Adrenal gland (tissue), 12 donors: ENCODE data around the gene ADAMTS17. TPM values are rescaled to one million over a fixed set of nuclear protein-coding genes. Genes with fewer than 3 reads are reported as not detected.

Experiments
- DNase-seq, 7 donors: peaks; one replicate each; pipeline ENCODE4 v3.0.0-alpha.2; 2019 to 2020
- H3K27ac ChIP-seq, 5 donors: fragments of 200-600 bp; sonication (generic) in 4 of 5; 1 replicate in 3 of 5; 2 replicates in 2 of 5; pipeline versions ENCODE4 v1.5.1 to v1.8.0; 2016 to 2020; ENCODE audit warnings: mild to moderate bottlenecking in 1 of 5
- H3K27me3 ChIP-seq: fragments of 200-600 bp; 2 replicates; pipeline ENCODE4 v1.8.0; 2021
- H3K36me3 ChIP-seq, 2 donors: fragments of 200-600 bp; replicated peaks in 1 of 2; 1 replicate in 1 of 2; 2 replicates in 1 of 2; pipeline versions ENCODE4 v1.5.1 to v1.8.0; 2018 to 2022
- H3K4me1 ChIP-seq, 2 donors: fragments of 200-600 bp; replicated peaks in 1 of 2; 1 replicate in 1 of 2; 2 replicates in 1 of 2; pipeline versions ENCODE4 v1.5.1 to v1.8.0; 2018 to 2021
- H3K4me3 ChIP-seq, 4 donors: fragments of 200-600 bp; sonication (generic) in 3 of 4; one replicate each; pipeline ENCODE4 v1.5.1; 2016 to 2018
- H3K9me3 ChIP-seq, 3 donors: fragments of 200-600 bp; sonication (generic) in 1 of 3; replicated peaks in 1 of 3; 1 replicate in 2 of 3; 2 replicates in 1 of 3; pipeline versions ENCODE4 v1.5.1 to v1.8.0; 2016 to 2021
- POLR2A ChIP-seq, 2 donors: fragments of 450-650 bp; IDR thresholded peaks; one replicate each; pipeline ENCODE4 v1.6.1; 2017; ENCODE audit warnings: antibody characterized with exemption in 2 of 2, mild to moderate bottlenecking in 2 of 2, moderate library complexity in 1 of 2
- WGBS, 4 donors: extraction: QIAGEN DNeasy Blood & Tissue Kit in 2 of 4; methylation state at CpG; one replicate each; pipeline versions ENCODE4 v1.1.5 to v1.1.7; 2013 to 2017; 5-methylcytosine and 5-hydroxymethylcytosine counted together
- intact Hi-C, 2 donors: fragments of 100-400 bp; cut with DNase I; formaldehyde crosslinking; loops; one replicate each; pipeline versions ENCODE4 v1.14.1 to v1.15.0; 2022 to 2023
- polyA plus RNA-seq, 3 donors: library from polyadenylated mRNA; stranded (reverse); fragments of 200-250 nt in 2 of 3; fragments of 350-450 nt in 1 of 3; fragmentation: Illumina TruSeq in 1 of 3; extraction: RNeasy Lipid Tissue Mini Kit (QIAGEN cat#74804) in 1 of 3; gene quantifications; one replicate each; pipeline ENCODE4 v1.2.3, GENCODE V29; 2013 to 2014
- total RNA-seq, 9 donors: library from RNA; depleted of rRNA in 4 of 9; stranded (reverse); fragments of >200 nt in 4 of 9; fragments of 120-200 nt in 1 of 9; fragmentation: NEBNext Ultra II Directional in 1 of 9; extraction: Animal tissue kit (Norgen Biotek cat#: 25700) in 1 of 9; gene quantifications; one replicate each; pipeline versions ENCODE4 v1.1.0 to v1.2.4, GENCODE V29; 2013 to 2023
- TF ChIP-seq, protein P1 (sequence below), 6 experiments: fragments of 450-650 bp in 4 of 6; fragments of 200-600 bp in 2 of 6; sonication (generic) in 1 of 6; IDR thresholded peaks; 1 replicate in 5 of 6; 2 replicates in 1 of 6; pipeline versions ENCODE4 v1.5.1 to v1.8.0; 2016 to 2021; ENCODE audit warnings: antibody characterized with exemption in 6 of 6, mild to moderate bottlenecking in 2 of 6, moderate library complexity in 1 of 6
- donor health status: healthy with polysubstance abuse.
- donor health status: Bipolar disorder and iron deficiency.
- donor health status: DM: yes; HTN: yes; CAD: no.
- donor health status: DM: no; HTN: no; CAD: no.
- donor health status: DM: no; HTN: no; CAD: no.
- donor health status: DM: yes; HTN: yes; CAD: no.

The ADAMTS17 gene
- total and polyA plus RNA-seq, 12 donors: 0.51 to 14.8 (median 2.9) TPM

DNA sequence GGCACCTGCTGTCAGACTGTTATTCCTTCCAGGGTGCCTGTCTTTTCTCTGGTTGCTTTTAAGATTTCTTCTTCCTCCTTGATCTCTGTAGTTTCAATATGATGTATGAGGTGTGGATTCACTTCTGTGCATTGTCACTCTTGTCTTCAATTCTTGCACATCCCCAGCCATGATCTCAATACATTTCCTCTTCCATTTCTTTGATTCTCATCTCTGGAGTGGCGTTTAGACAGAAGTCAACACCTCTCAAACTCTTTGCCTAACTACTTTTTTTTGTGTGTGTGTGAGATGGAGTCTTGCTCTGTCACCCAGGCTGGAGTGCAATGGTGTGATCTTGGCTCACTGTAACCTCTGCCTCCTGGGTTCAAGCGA is 384.1 kb downstream of the ADAMTS17 start:
- Histone ChIP-seq H3K36me3 (no peaks in the 10 kb centered on the region), H3K4me3 (no peak overlapping the region), H3K4me1 (no peaks in the 10 kb centered on the region), H3K27me3 (peaks cover 11% of the 10 kb centered on the region), H3K9me3 (no peaks in the 10 kb centered on the region), H3K27ac (no peak overlapping the region)
- intact Hi-C loops: no loop called here
- DNase-seq: no peak
- WGBS, 4 donors: 81 to 84% (median 83%) methylated on average over 2 of the region's 2 CpGs
- TF ChIP-seq POLR2A (IDR thresholded peaks at IDR 0.05): no peak
- TF ChIP-seq, protein P1, sequence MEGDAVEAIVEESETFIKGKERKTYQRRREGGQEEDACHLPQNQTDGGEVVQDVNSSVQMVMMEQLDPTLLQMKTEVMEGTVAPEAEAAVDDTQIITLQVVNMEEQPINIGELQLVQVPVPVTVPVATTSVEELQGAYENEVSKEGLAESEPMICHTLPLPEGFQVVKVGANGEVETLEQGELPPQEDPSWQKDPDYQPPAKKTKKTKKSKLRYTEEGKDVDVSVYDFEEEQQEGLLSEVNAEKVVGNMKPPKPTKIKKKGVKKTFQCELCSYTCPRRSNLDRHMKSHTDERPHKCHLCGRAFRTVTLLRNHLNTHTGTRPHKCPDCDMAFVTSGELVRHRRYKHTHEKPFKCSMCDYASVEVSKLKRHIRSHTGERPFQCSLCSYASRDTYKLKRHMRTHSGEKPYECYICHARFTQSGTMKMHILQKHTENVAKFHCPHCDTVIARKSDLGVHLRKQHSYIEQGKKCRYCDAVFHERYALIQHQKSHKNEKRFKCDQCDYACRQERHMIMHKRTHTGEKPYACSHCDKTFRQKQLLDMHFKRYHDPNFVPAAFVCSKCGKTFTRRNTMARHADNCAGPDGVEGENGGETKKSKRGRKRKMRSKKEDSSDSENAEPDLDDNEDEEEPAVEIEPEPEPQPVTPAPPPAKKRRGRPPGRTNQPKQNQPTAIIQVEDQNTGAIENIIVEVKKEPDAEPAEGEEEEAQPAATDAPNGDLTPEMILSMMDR (IDR thresholded peaks at IDR 0.05): no peak

DNA sequence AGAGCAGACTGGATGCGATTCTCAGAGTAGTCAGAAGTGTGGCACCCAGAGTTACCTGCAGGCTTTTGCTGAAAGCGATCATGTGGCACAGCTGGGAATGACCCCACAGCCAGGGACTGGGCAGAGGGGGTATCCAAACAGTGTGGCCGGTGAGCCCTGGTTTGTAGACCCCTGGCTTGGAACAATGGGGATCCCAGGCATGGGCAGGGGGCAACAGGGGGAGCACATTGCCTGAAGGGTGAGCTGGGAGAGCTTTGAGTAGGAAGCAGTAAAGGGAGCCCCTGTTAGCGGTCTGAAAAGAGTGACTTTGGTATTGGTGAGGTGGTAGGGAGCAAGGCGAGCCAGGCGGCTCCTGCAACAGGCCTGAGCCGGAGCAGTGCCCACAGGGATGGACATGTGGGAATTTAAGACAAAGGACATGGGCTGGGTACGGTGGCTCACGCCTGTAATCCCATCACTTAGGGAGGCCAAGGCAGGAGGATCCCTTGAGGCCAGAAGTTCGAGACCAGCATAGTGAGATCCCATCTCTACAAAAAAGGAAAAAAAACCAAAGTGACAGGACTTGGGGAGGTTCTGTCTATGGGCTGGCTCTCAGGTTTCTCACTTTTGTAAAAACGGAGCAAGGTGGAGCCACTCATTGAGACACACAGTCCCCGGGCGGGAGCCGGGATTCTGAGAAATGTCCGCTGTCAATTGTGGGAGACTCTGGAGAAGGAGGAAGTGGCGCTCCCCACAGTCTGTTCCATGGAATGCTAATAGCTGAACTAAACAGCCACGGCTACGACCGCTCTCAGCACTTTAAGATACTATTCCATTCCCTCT is 384.7 kb downstream of the ADAMTS17 start:
- Histone ChIP-seq H3K4me1 (no peaks in the 10 kb centered on the region), H3K27ac (no peak overlapping the region), H3K4me3 (no peak overlapping the region), H3K36me3 (no peaks in the 10 kb centered on the region), H3K27me3 (peaks cover 11% of the 10 kb centered on the region), H3K9me3 (no peaks in the 10 kb centered on the region)
- intact Hi-C loops: no loop called here
- WGBS, 4 donors: 89 to 92% (median 92%) methylated on average over 19 of the region's 19 CpGs
- peak in 3 of 7 donors; percentile 9 to 33 (median 15) for DNase-seq
- TF ChIP-seq, protein P1 (IDR thresholded peaks at IDR 0.05): no peak
- TF ChIP-seq POLR2A (IDR thresholded peaks at IDR 0.05): no peak

DNA sequence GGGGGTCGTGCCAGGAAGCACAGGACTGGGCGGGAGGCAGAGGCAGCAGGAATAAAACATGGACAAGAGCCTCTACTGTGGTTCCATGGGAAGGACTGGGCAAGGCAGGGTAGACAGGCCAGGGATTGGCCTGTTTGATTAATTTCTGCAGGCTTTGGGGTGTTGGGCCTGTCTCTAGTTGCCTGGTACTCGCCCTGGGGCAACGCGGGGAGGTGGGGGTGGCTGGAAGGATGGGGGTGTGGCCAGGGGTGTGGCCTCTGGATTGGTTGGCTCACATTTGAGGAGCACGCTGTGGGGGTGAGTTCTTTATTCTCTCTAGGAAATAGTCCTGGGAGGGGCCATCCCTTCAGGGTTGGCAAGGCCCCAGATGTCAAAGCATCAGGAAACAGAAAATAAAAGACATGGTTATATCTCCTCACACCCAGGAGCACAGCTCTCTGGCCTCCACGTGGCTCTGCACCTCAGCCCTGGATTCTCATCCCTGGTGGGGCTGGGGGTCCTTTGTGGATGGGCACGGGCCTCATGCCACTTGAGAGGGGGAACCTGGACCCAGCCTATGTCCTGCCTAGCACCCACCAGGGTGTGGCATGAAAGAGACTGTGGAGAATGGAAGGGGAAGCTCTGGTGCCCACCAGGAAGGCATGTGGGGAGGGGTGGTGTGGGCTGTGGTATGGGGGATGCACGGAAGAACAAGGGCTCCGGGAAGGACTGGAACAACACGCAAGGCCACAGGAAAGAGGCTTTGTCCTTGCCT is 385.6 kb downstream of the ADAMTS17 start:
- H3K9me3 ChIP-seq: no peaks in the 10 kb centered on the region
- peaks cover 11% of the 10 kb centered on the region for H3K27me3 ChIP-seq
- 71 to 80% (median 73%) methylated on average over 11 of the region's 11 CpGs for WGBS, 4 donors
- no peak overlapping the region for H3K4me3 ChIP-seq
- H3K4me1 ChIP-seq: no peaks in the 10 kb centered on the region
- no peaks in the 10 kb centered on the region for H3K36me3 ChIP-seq
- TF ChIP-seq, protein P1 (IDR thresholded peaks at IDR 0.05): no peak
- no peak for TF ChIP-seq POLR2A (IDR thresholded peaks at IDR 0.05)
- DNase-seq: peak in 3 of 7 donors; percentile 10 to 50 (median 19)
- H3K27ac ChIP-seq: no peak overlapping the region
- intact Hi-C loops: no loop called here

DNA sequence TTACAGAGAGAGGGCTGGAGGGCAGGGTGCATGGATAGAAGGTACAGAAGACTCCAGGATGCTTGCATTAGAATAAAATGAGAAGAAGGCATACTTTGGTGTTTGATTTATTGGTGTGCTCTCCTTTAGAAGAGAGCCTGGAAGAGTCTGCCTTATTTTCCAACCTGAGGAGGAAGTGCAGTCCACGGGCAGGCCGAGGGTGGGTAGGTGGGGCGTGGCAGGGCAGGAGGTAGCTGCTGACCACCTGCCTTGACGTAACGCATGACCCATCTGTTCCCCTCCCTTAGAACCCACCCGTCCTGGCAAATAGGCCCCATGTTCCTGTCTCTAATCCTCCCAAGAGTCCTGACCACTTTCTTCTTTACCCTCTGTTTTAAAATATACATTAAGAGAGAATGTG is 386.2 kb downstream of the ADAMTS17 start:
- intact Hi-C loops: no loop called here
- TF ChIP-seq POLR2A (IDR thresholded peaks at IDR 0.05): no peak
- TF ChIP-seq, protein P1 (IDR thresholded peaks at IDR 0.05): no peak
- 85 to 96% (median 91%) methylated on average over 6 of the region's 6 CpGs for WGBS, 4 donors
- peak in 2 of 7 donors; percentile 7 to 21 for DNase-seq
- Histone ChIP-seq H3K9me3 (no peaks in the 10 kb centered on the region), H3K4me3 (no peak overlapping the region), H3K27ac (no peak overlapping the region), H3K4me1 (no peaks in the 10 kb centered on the region), H3K36me3 (no peaks in the 10 kb centered on the region), H3K27me3 (peaks cover 11% of the 10 kb centered on the region)
